ENCODE results near the gene GAGE10.

GRCh38 chrX:49276671-49277534, 26.5 kb upstream of the GAGE10 start:
- TF ChIP-seq CTCF (IDR thresholded peaks at IDR 0.05) (no peak), MYBL2 (CRISPR knock-in tag; IDR thresholded peaks at IDR 0.05) (no peak), NFATC4 (CRISPR knock-in tag; IDR thresholded peaks at IDR 0.05) (no peak), ELF4 (CRISPR knock-in tag; IDR thresholded peaks at IDR 0.05; ENCODE audit: low read depth) (no peak), NR3C1 (CRISPR knock-in tag; conservative IDR thresholded peaks at IDR 0.05; ENCODE audit: low read depth) (no peak), ZBTB21 (CRISPR knock-in tag; IDR thresholded peaks at IDR 0.05; ENCODE audit: borderline replicate concordance) (no peak), E2F5 (CRISPR knock-in tag; IDR thresholded peaks at IDR 0.05) (no peak), KAT7 (CRISPR knock-in tag; IDR thresholded peaks at IDR 0.05; ENCODE audit: borderline replicate concordance) (no peak), TP53 (CRISPR knock-in tag; IDR thresholded peaks at IDR 0.05) (no peak), CBFB (CRISPR knock-in tag; IDR thresholded peaks at IDR 0.05; ENCODE audit: low read depth) (no peak), ATF2 (CRISPR knock-in tag; IDR thresholded peaks at IDR 0.05; ENCODE audit: borderline replicate concordance, low read depth) (no peak), JUN (CRISPR knock-in tag; IDR thresholded peaks at IDR 0.05) (no peak), ETV6 (CRISPR knock-in tag; IDR thresholded peaks at IDR 0.05) (no peak)
